Colonic mucosa (tissue), 4 donors: ENCODE measurements around the gene LGALS3. TPM values are rescaled to one million over a fixed set of nuclear protein-coding genes. Genes with fewer than 3 reads are reported as not detected.

Source experiments
- DNase-seq: peaks from one replicate; pipeline ENCODE4 v3.0.0-alpha.2; 2020
- H3K27ac ChIP-seq: fragments of 200-600 bp; one replicate; pipeline ENCODE4 v1.8.0; 2021
- H3K27me3 ChIP-seq: fragments of 200-600 bp; one replicate; pipeline ENCODE4 v1.8.0; 2021
- H3K36me3 ChIP-seq: fragments of 200-600 bp; one replicate; pipeline ENCODE4 v1.8.0; 2021
- H3K4me1 ChIP-seq: fragments of 200-600 bp; one replicate; pipeline ENCODE4 v1.8.0; 2021; ENCODE audit warnings: mild to moderate bottlenecking
- H3K4me3 ChIP-seq: fragments of 200-600 bp; one replicate; pipeline ENCODE4 v1.8.0; 2021
- H3K9ac ChIP-seq, 2 donors: one replicate each; pipeline ENCODE4 v1.7.0; 2013; ENCODE audit warnings: control low read depth in 2 of 2, low read depth in 2 of 2, low read length in 2 of 2
- H3K9me3 ChIP-seq: fragments of 200-600 bp; one replicate; pipeline ENCODE4 v1.8.0; 2021
- CTCF ChIP-seq: fragments of 200-600 bp; IDR thresholded peaks from one replicate; pipeline ENCODE4 v1.8.0; 2022; ENCODE audit warnings: antibody characterized with exemption, mild to moderate bottlenecking
- intact Hi-C: fragments of 100-400 bp; cut with DNase I; formaldehyde crosslinking; loops from one replicate; pipeline ENCODE4 v1.14.1; 2022
- total RNA-seq, 2 donors: library from RNA; stranded (reverse); fragmentation: NEBNext Ultra II Directional in 1 of 2; extraction: Animal tissue kit (Norgen Biotek cat#: 25700) in 1 of 2; gene quantifications; one replicate each; pipeline ENCODE4 v1.2.1, GENCODE V29; 2021
- donor health status: healthy.
- donor health status: DM: no; HTN: no; CAD: no.
- donor health status: DM: no; HTN: no; CAD: no.

Gene LGALS3
- total RNA-seq, 2 donors from 2014 or later, result 1,592 to 1,798 TPM

GRCh38 chr14:55121628-55122439 is 7.2 kb upstream of the LGALS3 start:
- Histone ChIP-seq H3K4me1 (peaks cover 29% of the 10 kb centered on the region), H3K27ac (peak overlapping the region; percentile 95), H3K4me3 (no peak overlapping the region), H3K9ac (peak overlapping the region in 1 of 2 donors; percentile 94), H3K27me3 (no peaks in the 10 kb centered on the region), H3K9me3 (no peaks in the 10 kb centered on the region), H3K36me3 (no peaks in the 10 kb centered on the region)
- intact Hi-C loops, result no loop called here
- no peak for TF ChIP-seq CTCF
- no peak for DNase-seq

DNA sequence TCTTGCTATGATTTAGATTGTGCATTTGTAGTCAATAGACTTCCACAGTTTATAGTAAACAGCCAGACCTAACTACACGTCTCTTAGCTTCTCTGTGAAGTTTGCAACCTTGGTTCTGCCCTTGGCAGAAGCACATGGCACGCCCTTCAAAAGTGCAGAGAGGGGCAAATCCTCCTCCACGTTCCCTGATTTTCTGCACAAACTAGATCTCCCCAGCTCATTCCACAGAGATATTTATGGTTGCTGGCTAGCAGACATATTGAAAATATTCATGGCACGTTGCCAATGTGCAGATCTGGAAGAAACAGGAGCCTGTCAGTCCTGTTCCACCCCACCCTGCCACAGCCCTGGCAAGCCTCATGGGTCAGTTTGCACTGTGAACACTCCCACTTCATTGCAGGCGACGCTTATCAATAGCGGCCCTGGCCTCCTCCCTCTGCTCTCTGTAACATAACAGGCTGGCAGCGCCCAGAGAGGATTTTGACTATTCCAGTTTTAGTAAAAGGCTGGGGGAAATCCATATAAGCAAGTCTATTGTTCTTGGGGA is 6.5 kb upstream of the LGALS3 start:
- H3K36me3 ChIP-seq, result no peaks in the 10 kb centered on the region
- H3K27me3 ChIP-seq, result no peaks in the 10 kb centered on the region
- peak overlapping the region; percentile 95 for H3K27ac ChIP-seq
- no peak for TF ChIP-seq CTCF
- peak overlapping the region in 1 of 2 donors; percentile 94 for H3K9ac ChIP-seq
- H3K4me3 ChIP-seq, result no peak overlapping the region
- H3K9me3 ChIP-seq, result no peaks in the 10 kb centered on the region
- peaks cover 29% of the 10 kb centered on the region for H3K4me1 ChIP-seq
- DNase-seq, result peak; percentile 93
- intact Hi-C loops, result no loop called here

GRCh38 chr14:55123101-55123500 is 6.0 kb upstream of the LGALS3 start:
- DNase-seq, result no peak
- Histone ChIP-seq H3K36me3 (no peaks in the 10 kb centered on the region), H3K9me3 (no peaks in the 10 kb centered on the region), H3K4me3 (no peak overlapping the region), H3K27me3 (no peaks in the 10 kb centered on the region), H3K27ac (peak overlapping the region; percentile 95), H3K4me1 (peaks cover 29% of the 10 kb centered on the region), H3K9ac (peak overlapping the region; percentile 58 to 94)
- intact Hi-C loops, result no loop called here
- TF ChIP-seq CTCF, result no peak

GRCh38 chr14:55123852-55124639 is 5.0 kb upstream of the LGALS3 start:
- no peaks in the 10 kb centered on the region for H3K36me3 ChIP-seq
- H3K27ac ChIP-seq, result peak overlapping the region; percentile 95
- H3K4me1 ChIP-seq, result peaks cover 29% of the 10 kb centered on the region
- TF ChIP-seq CTCF, result no peak
- no peaks in the 10 kb centered on the region for H3K27me3 ChIP-seq
- H3K9me3 ChIP-seq, result no peaks in the 10 kb centered on the region
- peak; percentile 22 for DNase-seq
- no peak overlapping the region for H3K4me3 ChIP-seq
- H3K9ac ChIP-seq, result peak overlapping the region in 1 of 2 donors; percentile 88
- intact Hi-C loops, result no loop called here

DNA sequence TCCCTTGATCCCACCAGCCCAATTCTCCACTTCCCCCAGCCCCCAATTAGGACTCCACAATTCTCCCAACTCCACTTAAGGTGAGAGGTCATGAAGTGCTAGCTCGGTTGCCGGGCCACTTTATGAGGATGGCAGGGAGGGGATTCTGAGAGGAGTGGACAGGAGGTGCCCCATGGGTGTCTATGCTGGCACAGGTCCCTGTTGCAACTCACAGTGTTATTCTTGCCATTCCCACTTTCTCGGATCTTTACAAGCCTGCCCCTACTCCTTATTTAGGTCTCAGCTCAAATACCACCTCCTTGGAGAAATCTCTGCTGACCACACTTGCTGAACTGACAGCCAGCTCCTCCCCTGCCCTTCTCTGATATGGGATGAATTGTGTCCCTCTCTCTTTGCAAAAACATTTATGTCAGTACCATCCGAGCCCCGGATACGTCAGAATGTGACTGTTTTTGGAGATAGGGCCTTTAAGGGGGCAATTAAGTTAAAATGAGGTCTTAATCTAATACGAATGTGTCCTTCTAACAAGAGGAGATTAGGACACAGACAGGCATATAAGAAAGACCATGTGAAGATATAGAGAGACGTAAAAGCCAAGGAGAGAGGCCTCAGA is 4.2 kb upstream of the LGALS3 start:
- H3K27ac ChIP-seq, result peak overlapping the region; percentile 95
- H3K4me3 ChIP-seq, result no peak overlapping the region
- H3K27me3 ChIP-seq, result no peaks in the 10 kb centered on the region
- DNase-seq, result peak; percentile 39
- H3K36me3 ChIP-seq, result no peaks in the 10 kb centered on the region
- no peaks in the 10 kb centered on the region for H3K9me3 ChIP-seq
- no peak for TF ChIP-seq CTCF
- peak overlapping the region in 1 of 2 donors; percentile 88 for H3K9ac ChIP-seq
- H3K4me1 ChIP-seq, result peaks cover 29% of the 10 kb centered on the region
- intact Hi-C loops, result no loop called here
